HG03280 (cell line): ENCODE measurements around the gene MEGF6.

Experiments
- ATAC-seq: cut with Tn5 transposase; IDR thresholded peaks from one replicate; pipeline ENCODE4 v1.9.1; 2021; ENCODE audit warnings: mild to moderate bottlenecking, moderate library complexity; ENCODE audit not compliant: unreplicated experiment

Gene MEGF6

DNA sequence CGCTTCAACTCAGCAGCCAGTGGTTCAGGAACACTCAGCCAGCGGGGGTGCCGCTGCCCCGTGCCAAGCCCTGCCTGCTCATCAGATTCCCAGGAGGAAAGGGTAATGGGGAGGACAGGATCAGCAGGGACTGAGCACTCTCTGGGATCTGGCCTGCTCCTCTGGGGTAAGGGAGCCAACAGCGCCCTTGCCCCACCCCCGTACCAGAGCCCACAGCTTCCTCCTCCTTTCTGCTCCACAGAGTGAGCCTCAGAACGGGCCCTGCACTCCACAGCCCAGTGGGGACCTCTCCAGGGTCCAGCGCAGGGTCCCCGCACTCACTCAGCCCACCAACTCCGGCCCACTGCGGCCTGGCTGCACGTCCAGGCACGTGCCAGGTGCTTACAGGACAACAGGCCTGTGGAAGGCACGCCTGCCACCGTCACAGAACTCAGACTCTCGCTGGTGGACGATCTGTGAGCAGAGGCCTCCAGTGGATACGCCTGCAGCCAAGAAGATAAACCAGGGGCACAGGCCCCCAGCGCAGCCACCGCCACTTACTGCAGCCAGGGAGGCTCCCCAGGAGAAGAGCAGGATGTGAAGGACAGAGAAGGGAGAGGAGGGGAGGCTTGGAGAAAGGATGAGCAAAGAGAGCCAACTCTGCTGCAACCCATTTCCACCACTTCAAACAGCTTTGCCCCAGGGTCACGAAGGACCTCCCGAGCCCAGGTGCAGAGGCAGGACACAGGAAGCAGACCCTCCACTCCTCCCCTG is 2.1 kb downstream of the MEGF6 start:
- no peak for ATAC-seq

DNA sequence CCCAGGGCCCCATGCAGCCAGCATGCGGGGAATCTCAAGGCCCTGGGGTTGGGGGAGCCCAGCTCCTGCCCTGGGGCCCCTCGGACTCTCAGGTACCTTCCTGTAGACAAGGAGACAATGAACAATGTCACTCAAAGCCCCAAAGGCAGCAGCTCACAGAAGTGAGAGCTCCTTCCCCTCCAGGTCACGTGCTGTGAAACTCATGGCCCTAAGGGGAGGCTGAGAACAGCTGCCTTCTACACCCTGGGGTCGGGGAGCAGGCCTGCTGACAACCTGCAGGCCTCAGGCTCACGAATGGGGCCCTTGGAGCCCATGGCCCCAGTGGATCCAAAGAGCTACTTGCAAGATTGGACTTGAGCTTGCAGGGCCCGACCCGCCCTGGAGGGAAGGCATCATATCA is 3.2 kb downstream of the MEGF6 start:
- ATAC-seq, result no peak

DNA sequence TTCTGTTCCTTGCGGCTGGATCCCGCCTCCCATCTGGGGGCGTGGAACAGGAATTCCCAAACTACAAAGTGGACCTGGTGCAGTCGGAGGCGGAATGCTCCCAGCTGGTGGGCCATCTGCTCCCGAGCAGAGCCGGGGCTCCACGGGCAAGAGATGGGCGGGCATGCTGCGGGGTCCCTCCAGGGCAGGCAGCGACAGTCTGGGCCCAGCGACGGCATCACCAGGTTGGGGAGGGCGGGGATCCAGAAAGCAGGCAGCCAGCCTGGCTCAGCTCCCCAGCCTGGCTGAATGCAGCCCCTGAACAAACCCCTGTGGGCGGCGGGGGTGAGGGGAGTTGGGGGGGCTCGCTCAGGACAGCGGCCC is 3.6 kb downstream of the MEGF6 start:
- no peak for ATAC-seq

DNA sequence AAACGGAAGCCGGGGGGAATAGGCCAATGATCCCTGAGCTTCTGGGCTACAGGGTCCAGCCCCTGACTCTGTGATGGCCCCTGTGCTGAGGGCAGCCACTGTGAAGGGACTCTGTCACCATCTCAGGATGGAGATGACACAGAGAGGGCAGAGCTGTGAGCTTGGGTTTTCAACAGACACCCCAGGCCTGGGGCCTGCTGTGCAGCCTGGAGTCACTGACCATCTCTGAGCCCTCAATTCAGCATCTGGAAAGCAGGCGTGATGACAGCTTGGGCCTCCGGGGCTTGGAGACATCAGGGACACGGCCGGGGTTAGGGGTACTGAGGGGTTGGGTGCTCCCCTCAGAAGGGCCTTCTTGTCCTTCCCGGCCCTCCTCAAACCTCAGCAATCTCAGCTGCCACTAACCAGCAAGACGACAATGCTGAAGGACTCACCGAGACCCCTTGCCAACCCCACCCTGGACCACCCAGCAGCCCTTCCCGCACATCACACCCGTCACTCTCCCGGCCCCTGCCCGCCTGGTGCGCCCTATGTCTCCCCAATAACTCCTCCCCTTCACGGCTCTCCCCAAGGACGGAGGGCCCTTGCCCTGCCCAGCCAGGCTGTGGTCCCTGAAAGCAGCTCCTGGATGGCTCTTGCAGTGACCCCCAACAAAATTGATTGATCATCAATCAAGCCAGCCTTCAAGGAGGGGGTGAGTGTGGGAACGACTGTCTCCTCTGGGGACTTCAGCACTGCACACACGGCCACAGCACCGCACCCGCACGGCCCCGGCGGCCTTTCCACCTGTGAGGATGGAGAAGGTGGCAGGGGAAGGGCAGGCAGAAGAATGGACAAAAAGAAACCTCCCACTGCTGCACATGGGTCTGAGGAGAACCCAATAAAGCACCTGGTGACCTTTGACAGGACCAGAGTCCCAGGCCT is 4.3 kb downstream of the MEGF6 start:
- no peak for ATAC-seq

DNA sequence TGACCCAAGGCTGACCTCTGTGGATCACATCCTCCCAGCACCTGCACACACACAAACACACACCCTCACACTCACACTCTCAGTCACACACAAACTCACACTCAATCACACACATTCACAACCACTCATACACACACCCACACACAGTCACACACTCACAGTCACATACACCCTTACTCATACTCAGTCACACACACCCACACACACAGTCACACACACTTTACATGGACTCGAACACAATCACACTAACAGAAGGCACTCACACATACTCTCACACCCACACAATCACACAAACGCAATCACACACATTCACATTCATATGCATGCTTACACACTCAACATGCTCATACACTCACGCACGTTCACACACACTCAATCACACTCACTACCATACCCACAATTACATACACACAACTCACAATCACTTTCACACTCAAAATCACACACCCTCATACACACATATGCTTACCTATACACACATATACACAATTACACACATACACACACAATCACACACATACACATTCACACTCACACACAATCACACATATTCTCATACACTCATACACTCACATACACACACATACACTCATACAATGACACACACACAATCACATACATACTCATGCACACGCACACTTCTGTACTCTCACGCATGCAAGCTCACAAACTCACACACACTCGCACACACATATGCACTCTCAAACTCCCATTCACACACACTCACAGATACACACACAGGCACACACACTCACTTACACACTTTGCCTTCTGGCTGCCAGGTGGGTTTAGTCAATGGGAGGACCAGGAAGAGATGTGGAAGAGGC is 6.1 kb downstream of the MEGF6 start:
- no peak for ATAC-seq

DNA sequence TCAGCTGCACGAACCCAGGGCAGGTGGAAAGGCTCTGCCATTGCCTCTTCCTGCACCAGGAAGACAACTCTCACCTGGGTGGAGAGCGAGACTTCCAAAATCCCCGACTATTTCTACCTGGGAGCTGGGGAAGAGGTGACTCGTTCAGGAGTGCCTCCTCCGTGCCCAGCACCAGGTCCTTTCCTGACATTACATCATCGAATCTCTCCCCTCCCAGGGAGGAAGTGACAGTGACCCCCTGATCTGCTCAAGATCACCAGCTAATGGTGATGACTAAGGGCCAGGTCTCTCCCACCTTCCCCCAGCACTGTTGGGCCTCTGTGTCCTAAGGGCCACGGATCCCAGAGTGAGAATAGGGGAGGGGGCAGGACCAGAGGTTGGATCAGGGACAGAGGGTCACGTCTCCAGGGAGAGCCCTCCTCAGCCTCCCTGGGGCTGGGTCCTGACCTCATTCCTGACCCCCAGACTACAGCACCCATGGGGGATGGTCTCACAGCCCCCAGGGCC is 6.8 kb downstream of the MEGF6 start:
- no peak for ATAC-seq

DNA sequence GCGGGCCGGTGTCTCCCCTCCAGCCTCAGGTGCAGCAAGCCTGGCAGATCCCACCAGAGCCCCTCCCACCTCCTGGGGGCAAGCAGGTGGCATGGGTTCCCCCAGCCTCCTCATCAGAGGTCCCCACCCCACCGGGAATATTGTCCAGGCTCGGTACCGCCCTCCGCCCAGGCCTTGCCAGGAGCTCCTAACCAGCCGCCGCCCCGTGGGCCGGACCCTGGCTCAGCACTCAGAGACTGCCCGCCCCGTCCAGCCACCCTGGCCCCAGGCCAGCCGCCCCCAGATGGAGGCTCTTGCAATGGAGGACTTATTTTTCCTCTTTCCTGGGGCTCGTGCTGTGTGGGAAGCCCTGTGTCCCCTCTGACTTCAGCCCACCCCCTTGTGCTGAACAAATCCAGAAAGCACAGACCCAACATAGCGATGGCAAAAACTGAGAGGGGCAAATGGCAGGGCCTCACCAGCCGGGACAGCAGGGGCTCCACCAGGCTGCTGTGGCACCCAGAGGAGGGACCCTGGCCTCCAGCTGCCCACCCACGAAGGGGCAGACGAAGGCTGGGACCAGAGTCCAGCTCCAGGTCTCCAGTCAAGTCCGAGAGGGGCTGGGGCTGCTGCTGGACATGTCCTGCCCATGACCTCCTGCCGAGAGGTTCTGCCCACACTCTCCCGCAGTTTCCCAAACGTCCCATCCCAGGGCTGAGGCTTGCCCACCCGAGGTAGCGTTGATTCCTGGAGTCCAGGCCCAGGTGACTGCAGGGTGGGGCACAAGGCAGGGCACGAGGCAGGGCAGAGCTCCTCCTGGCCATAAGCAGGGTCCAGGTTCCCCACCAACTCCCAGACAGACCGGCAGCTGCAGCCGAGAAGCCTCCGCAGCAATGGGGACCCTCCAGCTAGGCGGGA is 7.5 kb downstream of the MEGF6 start:
- ATAC-seq, result no peak

DNA sequence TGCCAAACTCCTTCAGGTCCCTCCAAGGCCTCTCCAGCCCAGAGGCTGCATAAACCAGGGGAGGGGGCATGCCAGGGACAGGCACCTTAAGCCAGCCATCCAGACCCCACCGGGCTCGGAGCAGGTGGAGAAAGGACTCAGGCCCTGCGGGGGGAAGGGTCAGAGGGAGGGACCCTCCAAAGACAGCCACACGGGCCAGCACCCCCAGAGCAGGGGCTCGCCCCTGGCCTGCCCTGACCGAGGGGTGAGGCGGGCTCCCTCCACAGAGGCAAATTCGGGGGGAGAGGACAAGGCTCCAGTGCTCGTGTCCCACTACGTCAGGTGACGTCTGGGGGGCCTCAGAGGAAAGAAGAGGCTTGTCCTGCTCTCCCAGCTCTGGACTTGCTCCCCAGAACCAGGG is 8.2 kb downstream of the MEGF6 start:
- ATAC-seq, result no peak

DNA sequence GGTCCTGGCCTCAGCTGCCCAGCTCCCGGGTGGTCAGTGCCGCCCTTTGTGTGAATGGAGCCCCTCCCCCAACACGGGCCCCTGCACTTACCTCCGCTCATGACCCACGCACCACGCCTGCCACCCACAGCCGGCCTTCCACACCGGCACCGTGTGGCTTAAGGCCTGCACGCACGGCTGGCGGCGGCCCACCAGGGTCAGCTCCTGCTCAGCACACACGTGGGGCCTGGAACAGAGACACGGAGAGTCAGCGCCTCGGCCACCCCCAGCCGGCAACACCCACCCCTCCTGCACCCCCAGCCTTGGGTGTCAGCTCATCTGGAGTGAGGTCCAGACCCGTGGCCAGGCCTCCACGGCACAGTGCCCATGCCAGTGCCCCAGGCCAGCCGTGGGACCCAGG is 8.9 kb downstream of the MEGF6 start:
- no peak for ATAC-seq

DNA sequence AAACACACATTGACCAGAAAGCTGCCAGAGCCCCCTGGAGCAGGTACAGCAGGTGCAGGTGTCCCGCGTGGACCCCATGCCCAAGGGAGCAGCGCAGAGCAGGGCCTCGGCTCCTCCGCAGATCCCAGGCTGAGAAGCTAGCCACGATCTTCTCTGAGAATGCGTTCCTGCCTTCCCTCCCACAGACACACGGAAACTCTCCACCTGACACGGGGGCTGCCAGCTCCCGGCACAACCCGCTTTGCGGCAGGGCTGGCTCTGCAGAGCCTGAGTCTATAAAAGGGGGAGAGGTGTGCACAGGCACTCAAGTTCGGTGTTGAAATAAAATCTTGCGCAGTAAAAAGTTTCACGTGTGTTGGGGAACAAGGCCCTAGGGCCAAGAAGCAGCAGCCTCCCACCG is 9.6 kb downstream of the MEGF6 start:
- ATAC-seq, result no peak

DNA sequence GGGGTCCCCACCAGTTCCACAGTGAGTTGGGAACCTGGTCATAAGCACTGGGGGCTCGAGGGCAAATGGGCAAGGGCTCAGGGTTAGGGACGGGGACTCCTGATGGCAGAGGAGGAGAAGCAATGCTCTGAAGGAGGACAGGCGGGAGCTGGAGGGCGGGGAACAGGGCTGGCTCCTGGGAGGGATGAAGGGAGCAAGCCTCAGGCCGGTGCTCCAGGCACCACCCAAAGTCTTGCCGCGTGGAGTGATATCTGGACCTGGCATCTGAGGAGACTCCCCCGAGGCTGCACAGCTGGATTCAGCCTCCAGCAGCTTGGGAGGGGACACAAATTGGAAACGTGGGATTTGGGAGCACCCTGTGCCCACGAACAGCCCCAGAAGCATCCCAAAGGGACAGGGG is 11.0 kb downstream of the MEGF6 start:
- no peak for ATAC-seq

DNA sequence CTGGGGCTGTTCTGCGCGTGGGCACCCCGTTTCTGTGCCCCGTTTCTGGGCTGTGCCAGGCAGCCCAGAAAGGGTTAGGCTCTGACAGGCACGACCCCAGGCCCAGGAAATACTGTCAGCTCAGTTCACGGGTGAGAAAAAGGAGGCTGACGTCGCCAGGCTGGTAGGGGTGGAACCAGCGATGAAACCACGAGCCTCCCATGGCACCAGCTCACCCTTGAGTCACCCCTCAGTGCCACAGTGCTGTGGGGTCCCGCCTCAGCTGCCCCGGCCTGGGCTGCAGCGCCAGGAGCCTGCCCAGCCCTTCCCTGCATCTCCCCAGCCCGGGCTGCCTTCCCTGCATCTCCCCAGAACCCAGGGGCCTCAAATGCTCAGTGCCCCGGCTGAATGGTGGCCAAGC is 11.5 kb downstream of the MEGF6 start:
- no peak for ATAC-seq

DNA sequence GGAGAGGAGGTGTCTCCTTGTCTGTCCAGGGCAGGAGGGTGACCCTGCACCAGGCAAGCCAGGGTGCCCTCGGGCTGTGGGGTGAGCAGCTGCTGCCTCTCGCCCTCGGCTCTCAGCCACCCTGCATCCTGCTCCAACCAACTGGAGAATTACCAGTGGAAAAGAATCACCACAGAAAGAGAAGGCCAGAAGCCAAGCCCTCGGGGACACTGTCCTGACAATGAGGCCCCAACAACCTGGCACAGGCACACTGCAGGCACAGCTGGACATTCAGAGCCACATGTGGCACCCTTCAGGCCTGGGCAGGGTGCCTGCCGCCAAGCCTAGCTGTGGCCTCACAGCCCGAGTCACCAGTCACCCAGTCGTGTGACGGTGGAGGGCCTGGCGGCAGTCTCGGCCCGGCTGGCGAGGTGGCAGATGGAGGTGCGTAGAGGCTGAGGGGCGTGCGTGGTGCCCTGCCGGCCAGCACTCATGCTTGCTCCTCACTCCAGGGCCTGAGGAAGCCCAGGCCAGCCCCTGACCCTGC is 12.0 kb downstream of the MEGF6 start:
- ATAC-seq, result no peak

DNA sequence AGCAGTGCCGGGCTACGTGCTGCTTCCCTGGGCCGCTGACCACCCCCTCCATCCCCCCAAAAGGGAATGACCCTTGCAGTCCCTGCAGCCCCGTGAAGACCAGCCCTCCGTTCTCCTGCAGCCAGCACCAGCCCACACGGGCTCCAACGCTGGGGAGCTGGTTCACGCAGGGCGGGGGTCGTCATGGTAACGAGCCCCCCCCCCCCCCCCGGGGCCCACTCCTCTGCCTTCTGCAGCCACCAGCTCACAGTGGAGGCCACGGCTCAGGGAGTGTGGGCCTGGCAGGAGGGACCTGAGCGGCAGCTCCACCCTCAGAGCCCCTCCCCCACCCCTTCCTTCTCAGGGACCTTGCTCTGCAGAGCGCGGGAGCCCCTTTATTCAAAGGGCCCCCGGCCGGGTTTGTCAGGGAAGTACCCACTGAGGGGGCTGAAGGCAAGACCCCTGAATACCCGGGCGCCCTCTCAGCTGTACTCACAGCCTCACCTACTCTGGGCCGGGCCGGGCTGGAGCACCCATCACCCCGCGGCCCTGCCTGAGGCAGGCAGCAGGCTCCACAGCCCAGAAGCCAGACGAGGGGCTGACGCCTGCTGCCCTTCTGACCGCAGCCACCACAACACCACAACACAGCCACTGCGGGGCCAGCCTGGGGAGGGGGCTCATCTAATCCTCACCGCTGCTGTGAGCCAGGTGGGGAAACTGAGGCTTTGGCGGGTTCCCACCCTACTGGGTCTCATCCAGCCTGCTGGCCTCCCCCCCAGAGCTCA is 12.6 kb downstream of the MEGF6 start:
- ATAC-seq, result no peak

DNA sequence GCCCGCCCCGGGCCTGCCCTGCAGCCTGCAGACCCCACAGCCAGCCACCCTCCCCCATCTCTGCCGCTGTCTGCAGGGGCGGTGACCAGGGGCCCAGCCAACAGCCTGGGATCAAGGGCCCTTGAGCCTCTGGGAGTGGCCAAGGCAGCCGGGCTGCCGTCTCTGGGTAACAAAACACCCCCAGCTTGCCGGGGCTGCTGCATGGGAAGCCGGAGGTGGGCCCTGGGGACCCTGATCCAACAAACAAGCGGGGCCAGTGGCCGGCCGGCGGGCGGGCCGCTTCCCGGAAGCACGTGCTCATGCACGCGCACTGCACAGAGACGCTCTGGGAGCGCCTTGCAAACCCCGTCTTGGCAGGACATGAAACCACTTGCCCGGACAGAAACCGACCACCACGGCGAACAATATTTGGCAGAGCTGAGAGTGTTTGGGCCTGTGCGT is 13.2 kb downstream of the MEGF6 start:
- no peak for ATAC-seq

DNA sequence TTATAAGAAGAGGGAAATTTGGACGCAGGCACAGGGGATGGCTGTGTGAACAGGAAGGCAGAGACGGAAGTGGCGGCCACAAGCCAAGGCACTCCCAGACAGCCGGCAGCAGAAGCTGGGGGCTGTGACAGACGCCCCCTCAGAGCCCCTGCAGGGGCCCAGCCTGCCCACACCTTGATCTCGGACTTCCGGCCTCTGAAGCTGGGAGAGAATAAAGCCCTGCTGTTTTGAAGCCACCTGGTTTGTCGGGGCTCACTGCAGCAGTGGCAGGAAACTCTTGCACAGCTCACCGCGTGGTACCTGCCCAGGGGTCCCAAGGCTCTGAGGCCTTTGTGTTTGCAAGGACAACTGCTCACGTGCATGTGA is 13.7 kb downstream of the MEGF6 start:
- no peak for ATAC-seq

DNA sequence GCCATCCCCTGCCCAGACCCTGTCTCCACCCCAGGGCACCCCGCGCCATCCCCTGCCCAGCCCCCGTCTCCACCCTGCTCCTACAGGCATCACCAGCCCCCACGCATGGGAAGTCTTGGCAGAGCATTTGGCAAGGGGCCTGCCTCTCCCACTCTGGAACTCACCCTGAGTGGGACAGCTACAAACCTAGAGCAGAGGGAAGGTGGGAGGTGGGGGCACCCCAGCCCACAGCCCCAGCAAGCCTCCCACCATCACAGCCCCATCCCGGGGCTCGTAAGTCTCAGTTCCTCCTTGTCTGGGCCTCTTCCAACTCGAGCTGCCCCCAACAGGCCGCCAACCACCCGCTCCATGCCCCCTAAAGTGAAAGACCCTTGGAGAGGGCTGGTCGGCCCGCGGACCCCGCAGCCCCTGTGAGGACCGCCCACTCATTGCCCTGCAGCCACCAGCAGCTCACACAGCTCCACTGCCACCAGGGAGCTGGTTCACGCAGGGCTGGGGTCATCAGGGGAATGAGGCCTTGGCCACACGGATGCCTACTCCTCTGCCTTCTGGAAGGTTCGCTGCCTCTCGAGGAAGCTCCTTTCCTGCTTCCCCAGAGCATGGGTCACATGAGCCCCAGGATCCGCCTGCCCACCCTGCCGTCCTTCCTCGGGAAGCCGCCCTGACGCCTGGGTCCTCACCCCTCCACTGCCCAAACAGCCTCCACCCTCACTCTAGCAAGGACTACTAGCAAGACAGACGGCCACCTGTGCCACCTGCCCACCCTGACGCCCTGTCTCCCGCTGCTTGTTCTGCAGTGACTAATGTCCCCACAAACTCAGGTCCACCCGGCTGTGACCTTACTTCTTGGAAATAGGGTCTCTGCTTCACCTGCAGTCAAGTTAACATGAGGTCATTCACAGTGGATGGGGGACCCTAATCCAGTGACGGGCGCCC is 14.4 kb downstream of the MEGF6 start:
- ATAC-seq, result no peak

DNA sequence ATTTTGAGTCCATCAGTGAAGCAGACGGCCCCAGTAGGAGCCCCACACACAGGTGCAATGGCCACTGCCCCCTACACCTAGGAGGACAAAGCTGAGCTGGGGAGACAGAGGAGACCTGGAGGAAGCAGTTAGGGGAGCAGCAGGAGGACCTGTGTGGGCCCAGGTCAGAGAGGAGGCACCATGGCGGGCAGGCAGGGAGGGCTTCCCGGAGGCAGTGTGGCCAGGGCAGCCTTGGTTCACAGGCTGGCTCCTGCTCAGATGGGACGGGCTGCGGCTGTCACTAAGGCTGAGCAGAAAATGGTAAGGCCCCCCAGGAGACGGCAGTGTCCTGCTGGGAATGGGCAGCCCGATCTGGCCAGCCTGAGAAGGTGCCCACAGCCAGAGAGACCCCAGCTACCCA is 15.4 kb downstream of the MEGF6 start:
- ATAC-seq, result no peak
